GM12878 (cell line): ENCODE data around the gene C1orf174. TPM values are rescaled to one million over a fixed set of nuclear protein-coding genes. Genes with fewer than 3 reads are reported as not detected.

Experiments
- ATAC-seq: fragments of 200-7000 bp; cut with Tn5 transposase; 3 replicates; pipeline ENCODE4 v1.9.1; 2020; ENCODE audit warnings: mild to moderate bottlenecking, moderate library complexity
- BruUV-seq: library from RNA; stranded (reverse); fragments of 400-500 nt; replicated peaks from 2 replicates; lab custom pipeline; 2021; lab: Mats Ljungman, UMichigan
- CTCF ChIA-PET: fragments of 300-600 bp; sonication (Branson Sonifier 250); formaldehyde crosslinking; extraction: SDS; loops from one replicate; lab custom pipeline; 2021; ENCODE audit warnings: inconsistent platforms; lab: Yijun Ruan, JAX
- POLR2A ChIA-PET: fragments of 350-600 bp; formaldehyde crosslinking; extraction: SDS; loops from one replicate; lab custom pipeline; 2021; ENCODE audit warnings: inconsistent platforms; lab: Charles Lee
- RAD21 ChIA-PET: fragments of 300-600 bp; sonication (Branson Sonifier 250); formaldehyde crosslinking; loops from one replicate; lab custom pipeline; 2023; ENCODE audit warnings: antibody characterized with exemption; ENCODE audit not compliant: unreplicated experiment; lab: Charles Lee
- SMC1A ChIA-PET: fragments of 300-600 bp; sonication (Branson Sonifier 250); formaldehyde crosslinking; loops from one replicate; lab custom pipeline; 2023; ENCODE audit not compliant: unreplicated experiment, uncharacterized antibody; lab: Charles Lee
- DNase-seq: peaks from one replicate; pipeline ENCODE4 v3.0.0-alpha.2; 2011; ENCODE audit warnings: low read depth, low spot score
- FAIRE-seq: peaks from 3 replicates; lab custom pipeline; 2011; peaks lifted over from hg19 to GRCh38; lab: Jason Lieb, UNC
- H2AFZ ChIP-seq: 2 replicates; pipeline ENCODE4 v1.6.0; 2011; ENCODE audit warnings: low read depth, low read length, control low read depth; ENCODE audit not compliant: control insufficient read depth
- H3K27ac ChIP-seq: 2 replicates; pipeline ENCODE4 v1.5.1; 2011; ENCODE audit warnings: control low read depth; ENCODE audit not compliant: control insufficient read depth, insufficient read depth
- H3K27me3 ChIP-seq, 2 experiments: replicated peaks in 1 of 2; 2 replicates each; pipeline versions ENCODE4 v1.6.0 to v1.6.1; 2011; ENCODE audit warnings: low read length in 1 of 2; ENCODE audit not compliant: control insufficient read depth in 2 of 2, insufficient read depth in 2 of 2
- H3K36me3 ChIP-seq, 2 experiments: 2 replicates each; pipeline ENCODE4 v1.5.1; 2011; ENCODE audit warnings: low read length in 1 of 2; ENCODE audit not compliant: control insufficient read depth in 2 of 2, insufficient read depth in 2 of 2
- H3K4me1 ChIP-seq: 2 replicates; pipeline ENCODE4 v1.6.1; 2011; ENCODE audit warnings: mild to moderate bottlenecking, low read length, moderate library complexity, mixed read lengths; ENCODE audit not compliant: control insufficient read depth, insufficient read depth
- H3K4me2 ChIP-seq: 2 replicates; pipeline ENCODE4 v1.6.0; 2011; ENCODE audit warnings: control low read depth; ENCODE audit not compliant: control insufficient read depth, insufficient read depth
- H3K4me3 ChIP-seq: fragments of 200-600 bp; sonication (generic); 2 replicates; pipeline ENCODE4 v1.5.1; 2016
- H3K79me2 ChIP-seq: 2 replicates; pipeline ENCODE4 v1.6.0; 2011; ENCODE audit warnings: low read length; ENCODE audit not compliant: control insufficient read depth, insufficient read depth
- H3K9ac ChIP-seq: 2 replicates; pipeline ENCODE4 v1.8.0; 2011; ENCODE audit warnings: low read length, control low read depth, mixed read lengths; ENCODE audit not compliant: control insufficient read depth, insufficient read depth
- H3K9me3 ChIP-seq: replicated peaks from 3 replicates; pipeline ENCODE4 v1.5.1; 2011; ENCODE audit warnings: mild to moderate bottlenecking, low read length; ENCODE audit not compliant: control insufficient read depth, insufficient read depth
- H4K20me1 ChIP-seq: 2 replicates; pipeline ENCODE4 v1.6.0; 2011; ENCODE audit not compliant: control insufficient read depth, insufficient read depth
- ATF2 ChIP-seq: IDR thresholded peaks from 2 replicates; pipeline ENCODE4 v1.6.1; 2012; ENCODE audit warnings: low read length, inconsistent platforms
- BMI1 ChIP-seq: fragments of 450-650 bp; IDR thresholded peaks from 2 replicates; pipeline ENCODE4 v1.6.1; 2016; ENCODE audit warnings: mild to moderate bottlenecking, moderate library complexity, borderline replicate concordance
- BRCA1 ChIP-seq: IDR thresholded peaks from 2 replicates; pipeline ENCODE4 v1.6.1; 2011; ENCODE audit warnings: low read depth, low read length, improper control_type of control experiment
- DPF2 ChIP-seq: fragments of 450-650 bp; IDR thresholded peaks from 2 replicates; pipeline ENCODE4 v1.6.1; 2017; ENCODE audit warnings: mild to moderate bottlenecking
- E2F8 ChIP-seq: fragments of 450-650 bp; IDR thresholded peaks from 2 replicates; pipeline ENCODE4 v1.6.1; 2018; ENCODE audit warnings: mild to moderate bottlenecking, low read depth, moderate library complexity; ENCODE audit not compliant: partially characterized antibody
- IKZF1 ChIP-seq: fragments of 450-650 bp; conservative IDR thresholded peaks from 2 replicates; pipeline ENCODE4 v1.6.1; 2017; ENCODE audit warnings: antibody characterized with exemption, mild to moderate bottlenecking
- IKZF2 ChIP-seq, 2 experiments: fragments of 450-650 bp; IDR thresholded peaks; 2 replicates each; pipeline ENCODE4 v1.6.1; 2017; ENCODE audit warnings: mild to moderate bottlenecking in 2 of 2, moderate library complexity in 2 of 2
- JUNB ChIP-seq: IDR thresholded peaks from 2 replicates; pipeline ENCODE4 v1.6.1; 2016; ENCODE audit warnings: antibody characterized with exemption, mild to moderate bottlenecking
- JUND ChIP-seq: IDR thresholded peaks from 2 replicates; pipeline ENCODE4 v1.6.1; 2012; ENCODE audit warnings: low read depth, mild to moderate bottlenecking, low read length, improper control_type of control experiment, moderate library complexity
- NFIC ChIP-seq: IDR thresholded peaks from 2 replicates; pipeline ENCODE4 v1.6.1; 2012; ENCODE audit warnings: low read depth, mild to moderate bottlenecking, inconsistent platforms, low read length, moderate library complexity
- RB1 ChIP-seq: fragments of 450-650 bp; formaldehyde crosslinking; IDR thresholded peaks from 2 replicates; pipeline ENCODE4 v1.6.1; 2017; ENCODE audit warnings: mild to moderate bottlenecking, borderline replicate concordance
- SMC3 ChIP-seq: IDR thresholded peaks from 2 replicates; pipeline ENCODE4 v1.6.1; 2011; ENCODE audit warnings: low read length, improper control_type of control experiment, borderline replicate concordance
- SREBF1 ChIP-seq: IDR thresholded peaks from 2 replicates; pipeline ENCODE4 v1.6.1; 2012; ENCODE audit warnings: mild to moderate bottlenecking, low read length
- WGBS: methylation state at CpG from one replicate; pipeline ENCODE4 v1.1.6; 2016; ENCODE audit warnings: low lambda C conversion rate; ENCODE audit not compliant: insufficient replicate concordance, insufficient coverage; ENCODE audit errors: missing lambda C conversion rate; 5-methylcytosine and 5-hydroxymethylcytosine counted together
- in situ Hi-C: fragments of 300-500 bp; cut with MboI; formaldehyde crosslinking; loops from 9 replicates; pipeline ENCODE4 v1.14.3; 2018; ENCODE audit warnings: mixed read lengths
- intact Hi-C: fragments of 100-400 bp; cut with micrococcal nuclease; formaldehyde crosslinking; loops from one replicate; pipeline ENCODE4 v1.14.2; 2022; ENCODE audit not compliant: unreplicated experiment
- polyA plus RNA-seq, 11 experiments: library from polyadenylated mRNA; depleted of rRNA in 4 of 11; unstranded in 6 of 11; stranded (reverse) in 5 of 11; fragments of >200 nt; fragmentation: Nextera tagmentation in 4 of 11; fragmentation: Illumina TruSeq in 1 of 11; extraction: Ambion mirVana in 4 of 11; extraction: Trizol in 1 of 11; gene quantifications; 1 replicate in 1 of 11; 2 replicates in 10 of 11; pipeline versions ENCODE4 v1.2.1 to v1.2.3, GENCODE V29; 2011 to 2016; ENCODE audit warnings: inconsistent platforms in 2 of 11, missing spikeins in 2 of 11, low read depth in 1 of 11
- total RNA-seq, 4 experiments: library from RNA; depleted of rRNA in 3 of 4; stranded (reverse); fragments of >200 nt in 3 of 4; fragmentation: Illumina TruSeq in 1 of 4; extraction: Trizol in 1 of 4; gene quantifications; 2 replicates each; pipeline versions ENCODE4 v1.2.1 to v1.2.3, GENCODE V29; 2013 to 2021
- TF ChIP-seq, protein P1 (sequence below): fragments of 450-650 bp; IDR thresholded peaks from 2 replicates; pipeline ENCODE4 v1.6.1; 2017; ENCODE audit warnings: mild to moderate bottlenecking, moderate library complexity

The C1orf174 gene
- total and polyA plus RNA-seq, 10 of the 15 experiments (the other 5 are each of a cell fraction or from before 2014, with no cell fraction given) = 17.5 to 35.4 (median 25.1) TPM

DNA sequence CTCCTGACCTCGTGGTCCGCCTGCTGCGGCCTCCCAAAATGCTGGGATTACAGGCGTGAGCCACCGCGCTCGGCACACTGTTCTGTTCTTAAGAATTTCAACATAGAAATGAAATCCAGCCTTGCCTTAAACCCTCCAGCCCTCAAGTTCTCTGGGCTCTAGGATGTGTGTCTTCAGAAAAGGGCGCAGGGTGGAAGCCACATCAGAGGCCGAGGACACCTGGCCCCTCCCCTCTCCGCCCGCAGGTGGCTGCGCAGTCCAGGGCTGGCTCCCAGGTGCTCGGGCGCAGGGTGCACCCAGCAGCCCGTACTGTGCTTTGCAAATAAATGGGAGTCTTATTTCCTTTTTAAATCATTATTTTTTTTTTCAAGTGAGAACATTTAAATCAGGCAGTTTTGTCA, 2.0 kb upstream of the C1orf174 start:
- H3K27ac ChIP-seq = no peak overlapping the region

More for the DNA sequence above, 2.0 kb upstream of the C1orf174 start:
- SMC1A ChIA-PET = no interaction called here
- in situ Hi-C loops = no loop called here
- Histone ChIP-seq H3K4me3 (no peak overlapping the region), H4K20me1 (no peaks in the 10 kb centered on the region), H3K9me3 (no peaks in the 10 kb centered on the region; the same call in 2 of the 3 replicates), H3K79me2 (peaks cover 23% of the 10 kb centered on the region), H3K4me2 (no peak overlapping the region), H2AFZ (no peak overlapping the region), H3K4me1 (no peaks in the 10 kb centered on the region), H3K36me3 (no peaks in the 10 kb centered on the region), H3K27me3 (no peaks in the 10 kb centered on the region), H3K9ac (no peak overlapping the region)
- no peak for DNase-seq
- intact Hi-C loops = loop anchor here (5.0 kb wide), 1 partner anchor 105 kb away; the partner anchor contains the start of gene LRRC47
- FAIRE-seq = no peak
- CTCF ChIA-PET = no interaction called here
- POLR2A ChIA-PET = no interaction called here
- no peak for ATAC-seq
- RAD21 ChIA-PET = interaction anchor here (0.8 kb wide), 1 partner anchor 44 kb away, joined by 3 read pairs; the partner anchor contains the start of gene DFFB
- TF ChIP-seq BRCA1 (no peak), NFIC (no peak), SMC3 (no peak), DPF2 (no peak), BMI1 (no peak), IKZF1 (no peak), JUNB (no peak), RB1 (no peak), ATF2 (no peak), JUND (no peak), SREBF1 (no peak), IKZF2 (IDR thresholded peaks at IDR 0.05) (no peak), E2F8 (no peak)
- TF ChIP-seq, protein P1, sequence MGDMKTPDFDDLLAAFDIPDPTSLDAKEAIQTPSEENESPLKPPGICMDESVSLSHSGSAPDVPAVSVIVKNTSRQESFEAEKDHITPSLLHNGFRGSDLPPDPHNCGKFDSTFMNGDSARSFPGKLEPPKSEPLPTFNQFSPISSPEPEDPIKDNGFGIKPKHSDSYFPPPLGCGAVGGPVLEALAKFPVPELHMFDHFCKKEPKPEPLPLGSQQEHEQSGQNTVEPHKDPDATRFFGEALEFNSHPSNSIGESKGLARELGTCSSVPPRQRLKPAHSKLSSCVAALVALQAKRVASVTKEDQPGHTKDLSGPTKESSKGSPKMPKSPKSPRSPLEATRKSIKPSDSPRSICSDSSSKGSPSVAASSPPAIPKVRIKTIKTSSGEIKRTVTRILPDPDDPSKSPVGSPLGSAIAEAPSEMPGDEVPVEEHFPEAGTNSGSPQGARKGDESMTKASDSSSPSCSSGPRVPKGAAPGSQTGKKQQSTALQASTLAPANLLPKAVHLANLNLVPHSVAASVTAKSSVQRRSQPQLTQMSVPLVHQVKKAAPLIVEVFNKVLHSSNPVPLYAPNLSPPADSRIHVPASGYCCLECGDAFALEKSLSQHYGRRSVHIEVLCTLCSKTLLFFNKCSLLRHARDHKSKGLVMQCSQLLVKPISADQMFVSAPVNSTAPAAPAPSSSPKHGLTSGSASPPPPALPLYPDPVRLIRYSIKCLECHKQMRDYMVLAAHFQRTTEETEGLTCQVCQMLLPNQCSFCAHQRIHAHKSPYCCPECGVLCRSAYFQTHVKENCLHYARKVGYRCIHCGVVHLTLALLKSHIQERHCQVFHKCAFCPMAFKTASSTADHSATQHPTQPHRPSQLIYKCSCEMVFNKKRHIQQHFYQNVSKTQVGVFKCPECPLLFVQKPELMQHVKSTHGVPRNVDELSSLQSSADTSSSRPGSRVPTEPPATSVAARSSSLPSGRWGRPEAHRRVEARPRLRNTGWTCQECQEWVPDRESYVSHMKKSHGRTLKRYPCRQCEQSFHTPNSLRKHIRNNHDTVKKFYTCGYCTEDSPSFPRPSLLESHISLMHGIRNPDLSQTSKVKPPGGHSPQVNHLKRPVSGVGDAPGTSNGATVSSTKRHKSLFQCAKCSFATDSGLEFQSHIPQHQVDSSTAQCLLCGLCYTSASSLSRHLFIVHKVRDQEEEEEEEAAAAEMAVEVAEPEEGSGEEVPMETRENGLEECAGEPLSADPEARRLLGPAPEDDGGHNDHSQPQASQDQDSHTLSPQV = no peak
- WGBS = 94% methylated on average over 15 of the region's 15 CpGs
- BruUV-seq = no TSS peak
